Glomerular visceral epithelial cell (primary cell): ENCODE data around the gene GNAI3.

Experiments used
- DNase-seq: peaks from one replicate; pipeline ENCODE4 v3.0.0-alpha.2; 2016; ENCODE audit errors: extremely low spot score

The GNAI3 gene

GRCh38 chr1:109548321-109549267 is at the start of gene GNAI3:
Gene GNAI3, plus strand, starts transcription at chr1:109548615. Its CDS starts 106 bp downstream, at chr1:109548721.
- DNase-seq = peak; percentile 94

GRCh38 chr1:109499081-109499480 is 49.3 kb upstream of the GNAI3 start:
- DNase-seq = no peak

GRCh38 chr1:109499661-109500536 is 48.5 kb upstream of the GNAI3 start:
- DNase-seq = peak; percentile 70

- no peak for DNase-seq
Observed at GRCh38 chr1:109500941-109501381, 47.5 kb upstream of the GNAI3 start.

GRCh38 chr1:109501644-109502363 is 46.6 kb upstream of the GNAI3 start:
- DNase-seq = no peak

GRCh38 chr1:109502364-109502851 is 46.0 kb upstream of the GNAI3 start:
- DNase-seq = no peak

GRCh38 chr1:109503935-109504334 is 44.5 kb upstream of the GNAI3 start:
- DNase-seq = no peak

GRCh38 chr1:109504974-109505373 is 43.4 kb upstream of the GNAI3 start:
- no peak for DNase-seq

- no peak for DNase-seq
Observed at GRCh38 chr1:109508001-109508872, 40.2 kb upstream of the GNAI3 start.

GRCh38 chr1:109508873-109509175 is 39.6 kb upstream of the GNAI3 start:
- no peak for DNase-seq

GRCh38 chr1:109509176-109510134 is 39.0 kb upstream of the GNAI3 start, which contains the start of gene AMIGO1:
Gene AMIGO1, minus strand, starts transcription at chr1:109509727. Its CDS starts 815 bp downstream, at chr1:109508912.
- DNase-seq = peak; percentile 50

- no peak for DNase-seq
Observed at GRCh38 chr1:109513110-109513710, 35.2 kb upstream of the GNAI3 start.

- no peak for DNase-seq
Observed at GRCh38 chr1:109514846-109515245, 33.6 kb upstream of the GNAI3 start.

- DNase-seq = no peak
Observed at GRCh38 chr1:109516872-109517271, 31.5 kb upstream of the GNAI3 start.

- DNase-seq = no peak
Observed at GRCh38 chr1:109517337-109517736, 31.1 kb upstream of the GNAI3 start.

- DNase-seq = no peak
Observed at GRCh38 chr1:109521002-109521951, 27.1 kb upstream of the GNAI3 start.

- no peak for DNase-seq
Observed at GRCh38 chr1:109522026-109522425, 26.4 kb upstream of the GNAI3 start.

GRCh38 chr1:109523706-109524105 is 24.7 kb upstream of the GNAI3 start:
- no peak for DNase-seq
